IPS DF 6.9 (cell line): ENCODE results near the gene MRI1.

Experiments
- DNase-seq: peaks from one replicate; pipeline ENCODE4 v3.0.0-alpha.2; 2013; ENCODE audit warnings: low read depth, low spot score
- H3K27ac ChIP-seq: one replicate; pipeline ENCODE4 v1.5.1; 2013; ENCODE audit warnings: low read length, control low read depth
- H3K27me3 ChIP-seq: 2 replicates; pipeline ENCODE4 v1.6.1; 2013; ENCODE audit warnings: mild to moderate bottlenecking, low read length; ENCODE audit not compliant: control insufficient read depth, insufficient read depth
- H3K36me3 ChIP-seq: 2 replicates; pipeline ENCODE4 v1.6.1; 2013; ENCODE audit warnings: low read length; ENCODE audit not compliant: control insufficient read depth, insufficient read depth
- H3K4me1 ChIP-seq: 2 replicates; pipeline ENCODE4 v1.6.1; 2013; ENCODE audit warnings: low read length; ENCODE audit not compliant: control insufficient read depth, insufficient read depth
- H3K4me3 ChIP-seq: 2 replicates; pipeline ENCODE4 v1.5.1; 2013; ENCODE audit warnings: mild to moderate bottlenecking, low read length
- H3K9me3 ChIP-seq: 2 replicates; pipeline ENCODE4 v1.6.1; 2013; ENCODE audit warnings: low read length, inconsistent platforms; ENCODE audit not compliant: control insufficient read depth, insufficient read depth
- WGBS: extraction: QIAGEN DNeasy Blood & Tissue Kit; methylation state at CpG from one replicate; pipeline ENCODE4 v1.1.7; 2013; ENCODE audit warnings: mixed read lengths, missing lambda C conversion rate; ENCODE audit not compliant: insufficient read length, insufficient coverage; 5-methylcytosine and 5-hydroxymethylcytosine counted together

The MRI1 gene

GRCh38 chr19:13819238-13819637 is 54.9 kb downstream of the MRI1 start:
- Histone ChIP-seq H3K27ac (no peak overlapping the region), H3K27me3 (no peaks in the 10 kb centered on the region), H3K36me3 (peaks cover 11% of the 10 kb centered on the region), H3K9me3 (no peaks in the 10 kb centered on the region), H3K4me3 (no peak overlapping the region), H3K4me1 (0 out of 2 replicates have a peak, but pooled peaks cover 2% of the 10 kb centered on the region)
- no CpG with 5 or more reads among the region's 11 CpGs for WGBS
- DNase-seq: no peak

- H3K27me3 ChIP-seq: no peaks in the 10 kb centered on the region
- no peak for DNase-seq
- 0 out of 2 replicates have a peak, but pooled peaks cover 2% of the 10 kb centered on the region for H3K4me1 ChIP-seq
- no CpG with 5 or more reads among the region's 2 CpGs for WGBS
- no peak overlapping the region for H3K4me3 ChIP-seq
- H3K9me3 ChIP-seq: no peaks in the 10 kb centered on the region
- H3K36me3 ChIP-seq: peaks cover 6% of the 10 kb centered on the region; the same call in 1 of the 2 replicates
- no peak overlapping the region for H3K27ac ChIP-seq
Observed at GRCh38 chr19:13821292-13821691, 57.0 kb downstream of the MRI1 start.

- DNase-seq: no peak
- Histone ChIP-seq H3K4me3 (no peak overlapping the region), H3K36me3 (peaks cover 6% of the 10 kb centered on the region; the same call in 1 of the 2 replicates), H3K4me1 (no peaks in the 10 kb centered on the region), H3K27ac (no peak overlapping the region), H3K9me3 (no peaks in the 10 kb centered on the region), H3K27me3 (no peaks in the 10 kb centered on the region)
- no CpG with 5 or more reads among the region's 8 CpGs for WGBS
Observed at GRCh38 chr19:13823256-13823655, 58.9 kb downstream of the MRI1 start.
